Lower leg skin (tissue), 4 donors: ENCODE results near the gene PHPT1. TPM values are rescaled to one million over a fixed set of nuclear protein-coding genes. Genes with fewer than 3 reads are reported as not detected.

Experiments used
- DNase-seq, 2 donors: peaks; one replicate each; pipeline ENCODE4 v3.0.0-alpha.2; 2019; ENCODE audit warnings: low spot score in 2 of 2
- H3K4me3 ChIP-seq: fragments of 200-600 bp; sonication (generic); 2 replicates; pipeline ENCODE4 v1.5.1; 2017; ENCODE audit warnings: mild to moderate bottlenecking, low read depth; ENCODE audit not compliant: poor library complexity, severe bottlenecking
- POLR2A ChIP-seq, 2 donors: fragments of 450-650 bp; IDR thresholded peaks; one replicate each; pipeline ENCODE4 v1.6.1; 2016 to 2017; ENCODE audit warnings: antibody characterized with exemption in 2 of 2, mild to moderate bottlenecking in 1 of 2, moderate library complexity in 1 of 2
- WGBS, 2 donors: methylation state at CpG; one replicate each; pipeline ENCODE4 v1.1.5; 2018; 5-methylcytosine and 5-hydroxymethylcytosine counted together
- intact Hi-C: fragments of 100-400 bp; cut with DNase I; formaldehyde crosslinking; loops from one replicate; pipeline ENCODE4 v1.15.0; 2023; ENCODE audit warnings: low total_unique reads
- total RNA-seq, 4 donors: library from RNA; depleted of rRNA; stranded (reverse); fragments of >200 nt; gene quantifications; one replicate each; pipeline ENCODE4 v1.1.0, GENCODE V29; 2016
- TF ChIP-seq, protein P1 (sequence below), 3 donors: fragments of 450-650 bp; IDR thresholded peaks; one replicate each; pipeline ENCODE4 v1.5.1; 2016; ENCODE audit warnings: antibody characterized with exemption in 3 of 3, mild to moderate bottlenecking in 3 of 3, moderate library complexity in 2 of 3

PHPT1 gene
- total RNA-seq, 4 donors from 2014 or later, result 22.0 to 60.4 (median 48.7) TPM

DNA sequence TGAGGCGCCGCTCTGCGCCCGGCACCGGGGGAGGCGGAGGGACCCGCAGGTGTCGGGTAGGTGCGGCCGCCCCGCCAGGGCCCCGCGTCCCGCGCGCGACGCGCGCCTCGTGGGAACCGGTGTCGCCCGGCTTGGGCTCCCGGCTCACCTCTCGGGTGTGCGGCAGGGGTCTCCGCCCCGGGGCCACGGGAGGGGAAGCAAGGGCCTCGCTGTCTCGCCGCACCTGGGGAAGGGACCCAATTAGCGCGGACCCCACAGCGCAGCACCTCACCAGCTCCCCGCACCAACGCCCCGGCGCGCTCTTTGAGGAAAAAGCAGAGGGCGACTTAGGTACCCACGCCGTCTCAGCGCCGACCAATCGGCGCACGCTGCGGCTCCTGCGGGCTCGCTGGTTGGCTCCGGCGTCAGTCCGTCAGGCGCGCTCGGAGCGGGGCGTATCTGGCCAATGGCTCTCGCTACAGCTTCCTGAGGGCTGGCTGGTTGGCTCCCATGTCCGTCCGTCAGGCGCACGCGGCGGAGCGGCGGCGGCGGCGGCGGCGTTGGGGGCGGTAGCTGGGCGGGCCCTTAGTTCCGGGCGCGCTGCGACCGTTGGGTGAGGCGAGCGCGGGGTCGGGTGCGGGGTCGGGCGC lies 36.9 kb downstream of the PHPT1 start, which contains the start of gene TRAF2:
TSS of gene TRAF2 (plus strand) at position 567 of the 629 bp plus-strand sequence. CDS start 12,225 bp downstream, outside the sequence.
- 0% methylated on average over 18 to 27 of the region's 88 CpGs for WGBS, 2 donors
- TF ChIP-seq, protein P1, sequence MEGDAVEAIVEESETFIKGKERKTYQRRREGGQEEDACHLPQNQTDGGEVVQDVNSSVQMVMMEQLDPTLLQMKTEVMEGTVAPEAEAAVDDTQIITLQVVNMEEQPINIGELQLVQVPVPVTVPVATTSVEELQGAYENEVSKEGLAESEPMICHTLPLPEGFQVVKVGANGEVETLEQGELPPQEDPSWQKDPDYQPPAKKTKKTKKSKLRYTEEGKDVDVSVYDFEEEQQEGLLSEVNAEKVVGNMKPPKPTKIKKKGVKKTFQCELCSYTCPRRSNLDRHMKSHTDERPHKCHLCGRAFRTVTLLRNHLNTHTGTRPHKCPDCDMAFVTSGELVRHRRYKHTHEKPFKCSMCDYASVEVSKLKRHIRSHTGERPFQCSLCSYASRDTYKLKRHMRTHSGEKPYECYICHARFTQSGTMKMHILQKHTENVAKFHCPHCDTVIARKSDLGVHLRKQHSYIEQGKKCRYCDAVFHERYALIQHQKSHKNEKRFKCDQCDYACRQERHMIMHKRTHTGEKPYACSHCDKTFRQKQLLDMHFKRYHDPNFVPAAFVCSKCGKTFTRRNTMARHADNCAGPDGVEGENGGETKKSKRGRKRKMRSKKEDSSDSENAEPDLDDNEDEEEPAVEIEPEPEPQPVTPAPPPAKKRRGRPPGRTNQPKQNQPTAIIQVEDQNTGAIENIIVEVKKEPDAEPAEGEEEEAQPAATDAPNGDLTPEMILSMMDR (IDR thresholded peaks at IDR 0.05), result peak in 1 of 3 donors; percentile 19
- no peak for TF ChIP-seq POLR2A (IDR thresholded peaks at IDR 0.05)
- intact Hi-C loops, result no loop called here
- H3K4me3 ChIP-seq, result peak within 1 kb of the TSS; percentile 72
- peak; percentile 97 to 99 for DNase-seq

DNA sequence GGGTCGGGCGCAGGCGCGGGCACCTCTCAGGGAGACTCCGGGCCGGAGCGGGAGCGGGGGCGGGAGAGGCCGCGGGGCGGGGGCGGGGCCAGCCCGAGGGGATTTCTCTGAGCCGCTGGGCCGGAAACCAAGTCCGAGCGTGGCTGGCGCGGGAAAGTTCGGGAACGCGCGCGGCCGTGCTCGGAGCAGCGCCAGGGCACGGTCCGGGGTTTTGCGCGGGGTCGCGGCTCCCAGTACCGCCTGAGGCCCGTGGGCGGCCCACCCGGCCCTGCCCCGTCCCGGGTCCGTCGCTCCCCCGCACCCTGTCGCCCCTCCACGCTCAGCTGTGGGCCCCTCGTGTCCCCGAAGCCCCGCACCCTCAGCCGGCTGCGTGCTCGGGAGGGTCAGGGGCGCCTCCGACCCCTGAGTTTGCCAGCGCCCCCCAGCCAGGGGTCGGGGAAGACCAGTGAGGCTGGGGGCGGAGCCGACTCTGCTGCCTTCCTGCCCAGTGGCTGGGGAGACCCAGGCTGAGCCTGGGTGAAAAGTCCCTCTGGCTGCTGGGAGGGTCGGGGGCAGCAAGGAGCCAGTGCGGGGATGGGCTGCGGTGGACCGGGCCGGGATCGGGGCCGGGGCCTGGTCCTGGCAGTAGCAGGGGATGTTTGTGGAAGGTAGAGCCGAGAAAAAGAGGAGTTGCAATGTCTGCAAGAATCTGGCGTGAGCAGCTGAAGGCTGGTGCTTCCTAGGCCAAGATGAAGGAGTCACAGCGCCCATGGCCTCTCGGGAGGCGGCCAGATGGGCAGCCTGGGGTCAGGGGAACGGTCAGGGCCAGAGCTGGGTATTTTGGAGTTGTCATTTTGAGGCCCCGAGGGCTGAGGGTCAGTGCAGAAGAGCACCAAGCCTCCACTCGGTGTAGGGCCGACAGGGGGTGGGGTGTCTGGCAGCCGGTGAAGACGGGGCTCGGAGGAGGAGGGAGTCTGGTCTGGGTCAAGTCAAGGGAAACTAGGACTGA lies 37.7 kb downstream of the PHPT1 start:
- 3 to 4% methylated on average over 39 of the region's 76 CpGs for WGBS, 2 donors
- no peak for DNase-seq
- intact Hi-C loops, result no loop called here
- peak overlapping the region; percentile 72 for H3K4me3 ChIP-seq
- TF ChIP-seq POLR2A (IDR thresholded peaks at IDR 0.05), result no peak
- TF ChIP-seq, protein P1 (IDR thresholded peaks at IDR 0.05), result no peak

DNA sequence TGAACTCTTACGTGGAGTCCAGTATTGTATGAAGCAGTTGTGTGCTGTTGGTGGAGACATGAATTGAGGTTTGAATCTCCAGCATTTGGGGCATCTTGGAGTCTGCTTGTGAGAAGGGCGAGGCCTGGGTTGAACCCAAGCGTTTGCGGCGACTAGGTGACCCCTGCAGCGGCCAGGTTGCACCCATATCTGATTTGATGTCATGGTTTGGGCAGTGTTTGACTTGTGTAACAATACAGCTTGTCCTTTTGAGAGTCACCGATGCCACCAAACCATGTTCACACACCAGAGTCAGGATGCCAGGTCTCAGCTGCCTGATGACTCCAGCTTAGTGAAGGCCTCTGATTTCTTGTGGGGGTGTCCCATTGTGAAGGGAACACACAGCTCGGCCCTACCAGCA lies 39.2 kb downstream of the PHPT1 start:
- TF ChIP-seq, protein P1 (IDR thresholded peaks at IDR 0.05), result no peak
- no peak for TF ChIP-seq POLR2A (IDR thresholded peaks at IDR 0.05)
- intact Hi-C loops, result no loop called here
- 82 to 94% methylated on average over 7 of the region's 8 CpGs for WGBS, 2 donors
- no peak overlapping the region for H3K4me3 ChIP-seq
- DNase-seq, result no peak

GRCh38 chr9:136889858-136890257 lies 40.6 kb downstream of the PHPT1 start:
- H3K4me3 ChIP-seq, result no peak overlapping the region
- no peak for DNase-seq
- intact Hi-C loops, result no loop called here
- WGBS, 2 donors, result 94 to 96% methylated on average over 42 of the region's 42 CpGs
- TF ChIP-seq, protein P1 (IDR thresholded peaks at IDR 0.05), result no peak
- no peak for TF ChIP-seq POLR2A (IDR thresholded peaks at IDR 0.05)

DNA sequence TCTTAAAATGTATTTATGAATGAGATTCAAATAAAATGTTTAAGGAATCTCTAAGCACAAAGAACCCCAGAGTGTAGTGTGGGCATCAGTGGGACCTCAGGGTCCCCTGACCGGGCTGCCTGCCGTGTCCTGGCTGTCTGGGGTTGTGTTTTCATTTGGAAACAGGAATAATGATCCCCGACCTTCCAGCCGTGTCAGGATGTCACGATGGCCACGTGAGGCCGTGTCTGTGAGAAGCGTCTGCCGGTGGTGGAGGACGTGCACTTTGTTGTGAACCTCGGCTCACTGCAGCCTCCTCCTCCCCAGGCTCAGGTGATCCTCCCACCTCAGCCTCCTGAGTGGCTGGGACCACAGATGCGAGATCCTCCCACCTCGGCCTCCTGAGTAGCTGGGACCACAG lies 41.5 kb downstream of the PHPT1 start:
- no peak for DNase-seq
- 86 to 90% methylated on average over 13 of the region's 13 CpGs for WGBS, 2 donors
- no peak for TF ChIP-seq POLR2A (IDR thresholded peaks at IDR 0.05)
- TF ChIP-seq, protein P1 (IDR thresholded peaks at IDR 0.05), result no peak
- H3K4me3 ChIP-seq, result no peak overlapping the region
- intact Hi-C loops, result no loop called here
